Lower lobe of right lung (tissue), 2 donors: ENCODE measurements around the gene MEIKIN. TPM values are rescaled to one million over a fixed set of nuclear protein-coding genes. Genes with fewer than 3 reads are reported as not detected.

Experiments
- ATAC-seq, 2 donors: fragments of 200-7000 bp; cut with Tn5 transposase; one replicate each; pipeline ENCODE4 v1.9.1; 2020 to 2022; ENCODE audit warnings: mild to moderate bottlenecking in 2 of 2, moderate library complexity in 2 of 2
- DNase-seq: peaks from one replicate; pipeline ENCODE4 v3.0.0-alpha.2; 2020
- H3K27ac ChIP-seq: fragments of 200-600 bp; one replicate; pipeline ENCODE4 v1.8.0; 2022
- H3K27me3 ChIP-seq: fragments of 200-600 bp; one replicate; pipeline ENCODE4 v1.8.0; 2022; ENCODE audit warnings: low read depth
- H3K36me3 ChIP-seq: fragments of 200-600 bp; one replicate; pipeline ENCODE4 v1.8.0; 2022; ENCODE audit warnings: mild to moderate bottlenecking
- H3K4me1 ChIP-seq: fragments of 200-600 bp; one replicate; pipeline ENCODE4 v1.8.0; 2022
- H3K4me3 ChIP-seq: fragments of 200-600 bp; one replicate; pipeline ENCODE4 v1.8.0; 2022; ENCODE audit warnings: mild to moderate bottlenecking
- H3K9me3 ChIP-seq: fragments of 200-600 bp; one replicate; pipeline ENCODE4 v1.8.0; 2022
- CTCF ChIP-seq: fragments of 200-600 bp; IDR thresholded peaks from one replicate; pipeline ENCODE4 v1.8.0; 2022; ENCODE audit warnings: antibody characterized with exemption, mild to moderate bottlenecking
- intact Hi-C: fragments of 100-400 bp; cut with DNase I; formaldehyde crosslinking; loops from one replicate; pipeline ENCODE4 v1.11.0; 2022
- total RNA-seq: library from RNA; stranded (reverse); fragmentation: NEBNext Ultra II Directional; extraction: Animal tissue kit (Norgen Biotek cat#: 25700); gene quantifications from one replicate; pipeline ENCODE4 v1.2.1, GENCODE V29; 2021
- donor health status: DM: no; HTN: yes; CAD: no; lungs with severe emphysema.

Gene MEIKIN
- total RNA-seq, 1 donor from 2014 or later: not detected

- H3K4me3 ChIP-seq: no peak overlapping the region
- peaks cover 34% of the 10 kb centered on the region for H3K4me1 ChIP-seq
- DNase-seq (no peak), ATAC-seq (no peak)
- no peak for TF ChIP-seq CTCF
- no peaks in the 10 kb centered on the region for H3K36me3 ChIP-seq
- no peaks in the 10 kb centered on the region for H3K9me3 ChIP-seq
- intact Hi-C loops: no loop called here
- H3K27ac ChIP-seq: no peak overlapping the region
- no peaks in the 10 kb centered on the region for H3K27me3 ChIP-seq
These were observed 171.7 kb downstream of the MEIKIN start for GRCh38 chr5:131773805-131774204.

- H3K4me3 ChIP-seq: no peak overlapping the region
- ATAC-seq (no peak), DNase-seq (no peak)
- peaks cover 33% of the 10 kb centered on the region for H3K4me1 ChIP-seq
- no peaks in the 10 kb centered on the region for H3K9me3 ChIP-seq
- H3K36me3 ChIP-seq: no peaks in the 10 kb centered on the region
- TF ChIP-seq CTCF: no peak
- no peaks in the 10 kb centered on the region for H3K27me3 ChIP-seq
- H3K27ac ChIP-seq: no peak overlapping the region
- intact Hi-C loops: no loop called here
These were observed 173.8 kb downstream of the MEIKIN start for GRCh38 chr5:131771692-131772091.

GRCh38 chr5:131769961-131770360, 175.5 kb downstream of the MEIKIN start:
- DNase-seq: no peak
- ATAC-seq: no peak
- no peak overlapping the region for H3K4me3 ChIP-seq
- intact Hi-C loops: no loop called here
- peaks cover 37% of the 10 kb centered on the region for H3K4me1 ChIP-seq
- H3K27me3 ChIP-seq: no peaks in the 10 kb centered on the region
- H3K36me3 ChIP-seq: peaks cover under 1% of the 10 kb centered on the region
- H3K9me3 ChIP-seq: no peaks in the 10 kb centered on the region
- TF ChIP-seq CTCF: no peak
- no peak overlapping the region for H3K27ac ChIP-seq

- H3K4me3 ChIP-seq: no peak overlapping the region
- H3K27ac ChIP-seq: no peak overlapping the region
- intact Hi-C loops: no loop called here
- no peaks in the 10 kb centered on the region for H3K27me3 ChIP-seq
- no peaks in the 10 kb centered on the region for H3K9me3 ChIP-seq
- peaks cover 37% of the 10 kb centered on the region for H3K4me1 ChIP-seq
- no peak for TF ChIP-seq CTCF
- DNase-seq: no peak
- no peak for ATAC-seq
- H3K36me3 ChIP-seq: peaks cover 3% of the 10 kb centered on the region
These were observed 176.1 kb downstream of the MEIKIN start for GRCh38 chr5:131769336-131769735.

- Histone ChIP-seq H3K4me1 (peaks cover 32% of the 10 kb centered on the region), H3K27me3 (no peaks in the 10 kb centered on the region), H3K9me3 (no peaks in the 10 kb centered on the region), H3K27ac (no peak overlapping the region), H3K4me3 (no peak overlapping the region), H3K36me3 (peaks cover 3% of the 10 kb centered on the region)
- no peak for TF ChIP-seq CTCF
- ATAC-seq: no peak
- no peak for DNase-seq
- intact Hi-C loops: no loop called here
These were observed 177.6 kb downstream of the MEIKIN start for GRCh38 chr5:131767891-131768290.

GRCh38 chr5:131766689-131767088, 178.8 kb downstream of the MEIKIN start:
- peaks cover 28% of the 10 kb centered on the region for H3K4me1 ChIP-seq
- intact Hi-C loops: no loop called here
- no peak for ATAC-seq

More at GRCh38 chr5:131766689-131767088, 178.8 kb downstream of the MEIKIN start:
- Histone ChIP-seq H3K4me3 (no peak overlapping the region), H3K9me3 (no peaks in the 10 kb centered on the region), H3K27me3 (no peaks in the 10 kb centered on the region), H3K27ac (no peak overlapping the region), H3K36me3 (peaks cover 3% of the 10 kb centered on the region)
- DNase-seq: no peak
- TF ChIP-seq CTCF: no peak
